Measurements from ENCODE around the gene AVPI1.

Gene AVPI1

DNA sequence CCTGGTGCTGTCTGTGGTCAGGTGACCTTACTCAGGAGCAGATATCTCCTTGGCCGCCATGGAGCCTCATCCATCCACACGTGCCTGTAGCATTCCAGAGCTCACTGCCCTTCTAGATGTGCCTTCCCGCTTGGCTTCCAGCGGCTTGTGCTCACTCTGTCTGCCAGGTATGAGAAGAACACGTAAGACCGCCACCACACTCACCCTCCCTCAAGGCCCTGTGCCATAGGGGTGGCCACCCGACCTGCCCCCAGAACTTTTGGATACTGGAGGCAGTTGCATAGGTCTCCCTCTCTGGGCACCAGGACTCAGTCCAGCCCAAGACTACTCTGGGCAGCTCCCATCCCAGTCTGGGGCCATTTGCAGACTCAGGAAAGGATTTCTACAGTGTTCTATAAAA is 30.6 kb upstream of the AVPI1 start:
- no peak for DNase-seq (ENCODE audit: low spot score in 2 of 2)
- Mint-ChIP-seq H3K9me3 (no peaks in the 10 kb centered on the region), H3K4me1 (peaks cover 12% of the 10 kb centered on the region), H3K4me3 (no peak overlapping the region), H3K27ac (peak overlapping the region; percentile 24), H3K36me3 (no peaks in the 10 kb centered on the region)
- no peak for ATAC-seq

DNA sequence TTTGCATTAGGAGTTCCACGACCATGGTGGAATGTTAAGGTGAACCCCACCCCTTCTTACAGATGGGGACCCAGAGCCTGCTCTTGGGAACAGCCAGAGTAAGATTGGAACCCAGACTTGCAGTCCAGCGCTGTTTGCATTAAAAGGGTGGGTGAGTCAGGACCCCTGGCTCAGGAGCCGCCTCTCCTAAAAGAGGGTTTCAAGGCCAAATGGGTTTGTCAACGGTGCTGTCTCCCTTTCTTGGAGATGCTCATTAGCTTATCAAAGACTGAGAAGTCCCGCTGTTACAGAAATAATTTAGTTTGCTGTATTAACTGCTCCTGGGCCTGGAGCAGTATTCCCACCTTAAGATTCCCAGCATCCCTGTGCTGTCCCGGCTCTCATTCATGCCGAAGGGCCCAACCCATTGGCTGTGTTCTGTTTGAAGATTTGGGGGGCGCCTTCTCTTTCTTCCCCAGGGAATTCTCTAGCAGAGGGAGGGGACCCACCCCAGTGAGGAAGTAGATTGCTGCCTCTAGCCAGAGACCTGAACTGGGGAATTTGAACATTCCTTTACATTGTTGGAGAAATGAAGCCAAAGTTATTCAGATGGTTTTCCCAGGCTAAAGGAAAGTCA is 28.3 kb upstream of the AVPI1 start:
- DNase-seq (ENCODE audit: low spot score in 2 of 2) (no peak), ATAC-seq (no peak)
- Mint-ChIP-seq H3K4me3 (peak overlapping the region; percentile 95), H3K9me3 (no peaks in the 10 kb centered on the region), H3K27ac (no peak overlapping the region), H3K4me1 (peaks cover 13% of the 10 kb centered on the region), H3K36me3 (no peaks in the 10 kb centered on the region)

DNA sequence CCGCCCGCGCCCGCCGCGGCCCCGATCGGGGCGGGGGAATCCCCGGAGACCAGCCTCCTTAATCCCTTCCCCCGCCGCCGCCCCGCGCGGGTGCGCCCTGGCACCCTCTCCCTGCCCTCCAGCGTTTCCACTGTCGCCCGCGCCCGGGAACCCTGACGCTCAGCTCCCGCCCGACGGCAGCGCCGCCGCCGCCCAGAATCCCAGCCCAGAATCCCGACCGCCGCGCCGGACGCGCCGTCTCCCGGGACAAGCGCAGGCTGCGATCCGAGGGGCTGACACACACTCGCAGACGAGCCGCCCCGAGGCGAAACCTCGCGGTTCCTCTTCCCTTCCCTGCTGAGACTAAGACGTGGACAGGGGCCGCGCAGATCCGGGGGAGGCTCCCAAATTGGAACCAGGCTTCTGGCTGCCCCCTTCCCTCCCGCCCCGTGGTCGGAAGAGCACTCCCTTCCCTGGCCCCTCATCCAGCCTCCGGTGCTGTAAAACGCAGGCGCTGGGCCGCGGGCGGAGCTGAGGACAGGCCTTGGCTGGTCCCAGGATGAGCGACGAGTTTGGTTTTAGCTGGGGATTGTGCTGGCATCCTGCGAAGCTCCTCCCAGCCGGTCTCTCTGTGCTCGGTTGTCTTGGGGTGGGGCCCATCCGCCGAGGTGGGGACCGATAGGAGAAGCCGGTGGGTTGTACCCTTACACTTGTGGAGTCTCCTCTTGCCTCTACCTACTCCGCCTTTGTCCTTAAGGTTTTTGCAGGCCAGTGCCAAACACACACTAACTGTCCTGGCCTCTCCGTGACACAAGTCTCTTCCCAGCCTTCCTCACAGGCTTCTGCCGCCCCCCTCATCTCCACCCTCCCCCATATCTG is 27.6 kb upstream of the AVPI1 start:
- H3K4me1 Mint-ChIP-seq, result peaks cover 13% of the 10 kb centered on the region
- peak overlapping the region; percentile 95 for H3K4me3 Mint-ChIP-seq
- no peaks in the 10 kb centered on the region for H3K36me3 Mint-ChIP-seq
- H3K27ac Mint-ChIP-seq, result peak overlapping the region; percentile 88
- peak; percentile 65 for ATAC-seq
- H3K9me3 Mint-ChIP-seq, result no peaks in the 10 kb centered on the region
- no peak for DNase-seq (ENCODE audit: low spot score in 2 of 2)

DNA sequence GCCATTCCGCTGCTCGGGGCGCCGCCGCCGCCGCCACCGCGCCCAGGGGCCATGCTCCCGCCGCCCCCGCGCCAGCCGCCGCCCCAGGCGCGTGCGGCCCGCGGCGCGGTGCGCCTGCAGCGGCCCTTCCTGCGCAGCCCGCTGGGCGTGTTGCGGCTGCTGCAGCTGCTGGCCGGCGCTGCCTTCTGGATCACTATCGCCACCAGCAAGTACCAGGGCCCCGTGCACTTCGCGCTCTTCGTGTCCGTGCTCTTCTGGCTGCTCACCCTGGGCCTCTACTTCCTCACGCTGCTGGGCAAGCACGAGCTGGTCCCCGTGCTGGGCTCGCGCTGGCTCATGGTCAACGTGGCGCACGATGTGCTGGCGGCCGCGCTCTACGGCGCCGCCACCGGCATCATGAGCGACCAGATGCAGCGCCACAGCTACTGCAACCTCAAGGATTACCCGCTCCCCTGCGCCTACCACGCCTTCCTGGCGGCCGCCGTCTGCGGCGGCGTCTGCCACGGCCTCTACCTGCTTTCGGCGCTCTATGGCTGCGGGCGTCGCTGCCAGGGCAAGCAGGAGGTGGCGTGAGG is 26.9 kb upstream of the AVPI1 start:
- peak overlapping the region; percentile 95 for H3K4me3 Mint-ChIP-seq
- ATAC-seq (peak; percentile 83), DNase-seq (ENCODE audit: low spot score in 2 of 2) (peak; percentile 43 to 68)
- H3K9me3 Mint-ChIP-seq, result no peaks in the 10 kb centered on the region
- H3K36me3 Mint-ChIP-seq, result no peaks in the 10 kb centered on the region
- peaks cover 13% of the 10 kb centered on the region for H3K4me1 Mint-ChIP-seq
- H3K27ac Mint-ChIP-seq, result peak overlapping the region; percentile 88

DNA sequence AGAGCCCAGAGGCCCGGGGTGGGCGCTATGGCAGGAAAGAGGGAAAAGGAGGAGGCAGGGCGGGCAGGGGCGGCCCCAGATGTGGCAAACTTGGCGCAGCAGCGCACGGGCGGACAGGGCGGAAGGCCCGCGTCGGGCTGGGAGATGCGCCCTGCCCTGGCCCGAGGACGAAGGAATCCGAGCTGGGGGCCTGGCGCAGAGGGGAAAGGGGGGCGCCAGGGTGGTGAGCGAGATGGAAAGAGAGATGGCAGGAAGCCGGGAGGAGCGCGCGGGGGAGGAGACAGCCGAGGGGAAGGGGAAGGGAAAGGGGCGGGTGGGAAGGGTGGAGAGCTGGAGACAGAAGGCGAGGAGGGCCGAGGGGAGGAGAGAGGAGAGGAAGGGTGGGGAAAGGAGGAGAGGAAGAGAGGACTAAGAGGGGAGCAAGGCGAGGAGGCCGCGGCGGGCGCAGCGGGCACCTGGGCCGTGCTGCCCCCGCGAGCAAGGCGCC is 26.3 kb upstream of the AVPI1 start, which contains the start of gene MARVELD1:
Gene MARVELD1 (plus strand): TSS at position 392 of the 487 bp plus-strand sequence. CDS start 147 bp downstream, outside the sequence.
- Mint-ChIP-seq H3K36me3 (no peaks in the 10 kb centered on the region), H3K27ac (peak within 1 kb of the TSS; percentile 88), H3K4me3 (peak within 1 kb of the TSS; percentile 95), H3K9me3 (no peaks in the 10 kb centered on the region), H3K4me1 (peaks cover 13% of the 10 kb centered on the region)
- ATAC-seq, result no peak
- no peak for DNase-seq (ENCODE audit: low spot score in 2 of 2)

DNA sequence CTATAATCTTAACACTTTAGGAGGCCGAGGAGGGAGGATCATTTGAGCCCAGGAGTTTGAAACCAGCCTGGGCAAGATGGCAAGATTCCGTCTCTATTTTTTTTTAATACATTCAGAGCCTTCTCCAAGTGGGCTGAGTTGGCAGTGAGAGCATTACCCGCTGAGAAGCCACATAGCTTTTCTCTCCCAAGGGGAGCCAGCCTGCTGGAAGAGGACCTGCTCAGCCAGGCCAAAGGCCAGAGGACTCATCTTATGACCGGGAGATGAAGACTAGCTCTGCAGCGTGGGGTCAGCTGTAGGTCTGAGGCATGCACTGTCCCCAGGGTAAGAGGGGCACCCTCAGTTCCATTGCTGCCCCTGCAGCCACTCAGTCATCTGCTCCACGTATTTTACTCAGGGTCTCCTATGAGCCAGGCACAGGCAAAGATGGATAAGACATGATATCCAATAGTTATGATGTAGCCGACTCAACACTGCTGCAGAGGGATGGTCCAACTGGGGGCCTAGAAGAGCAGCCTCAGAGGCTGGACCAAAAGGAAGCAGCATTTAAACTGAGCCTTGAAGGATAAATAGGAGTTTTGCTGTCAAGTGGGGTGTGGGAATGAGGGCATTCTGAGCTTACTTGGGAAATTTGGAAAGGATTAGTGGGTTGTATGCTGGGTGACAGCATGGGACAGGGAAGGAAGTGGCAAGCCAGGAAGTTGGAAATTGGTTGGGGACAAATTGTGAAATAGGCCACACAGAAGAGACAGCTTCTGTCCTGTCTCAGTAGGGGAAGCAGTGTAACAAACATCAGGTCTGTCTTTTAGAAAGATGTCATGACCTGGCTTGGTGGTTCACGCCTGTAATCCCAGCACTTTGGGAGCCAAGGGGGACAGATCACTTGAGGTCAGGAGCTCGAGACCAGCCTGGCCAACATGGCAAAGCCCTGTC is 24.9 kb upstream of the AVPI1 start:
- Mint-ChIP-seq H3K4me3 (peak overlapping the region; percentile 95), H3K36me3 (no peaks in the 10 kb centered on the region), H3K9me3 (no peaks in the 10 kb centered on the region), H3K4me1 (peaks cover 13% of the 10 kb centered on the region), H3K27ac (no peak overlapping the region)
- DNase-seq (ENCODE audit: low spot score in 2 of 2), result no peak
- ATAC-seq, result no peak

DNA sequence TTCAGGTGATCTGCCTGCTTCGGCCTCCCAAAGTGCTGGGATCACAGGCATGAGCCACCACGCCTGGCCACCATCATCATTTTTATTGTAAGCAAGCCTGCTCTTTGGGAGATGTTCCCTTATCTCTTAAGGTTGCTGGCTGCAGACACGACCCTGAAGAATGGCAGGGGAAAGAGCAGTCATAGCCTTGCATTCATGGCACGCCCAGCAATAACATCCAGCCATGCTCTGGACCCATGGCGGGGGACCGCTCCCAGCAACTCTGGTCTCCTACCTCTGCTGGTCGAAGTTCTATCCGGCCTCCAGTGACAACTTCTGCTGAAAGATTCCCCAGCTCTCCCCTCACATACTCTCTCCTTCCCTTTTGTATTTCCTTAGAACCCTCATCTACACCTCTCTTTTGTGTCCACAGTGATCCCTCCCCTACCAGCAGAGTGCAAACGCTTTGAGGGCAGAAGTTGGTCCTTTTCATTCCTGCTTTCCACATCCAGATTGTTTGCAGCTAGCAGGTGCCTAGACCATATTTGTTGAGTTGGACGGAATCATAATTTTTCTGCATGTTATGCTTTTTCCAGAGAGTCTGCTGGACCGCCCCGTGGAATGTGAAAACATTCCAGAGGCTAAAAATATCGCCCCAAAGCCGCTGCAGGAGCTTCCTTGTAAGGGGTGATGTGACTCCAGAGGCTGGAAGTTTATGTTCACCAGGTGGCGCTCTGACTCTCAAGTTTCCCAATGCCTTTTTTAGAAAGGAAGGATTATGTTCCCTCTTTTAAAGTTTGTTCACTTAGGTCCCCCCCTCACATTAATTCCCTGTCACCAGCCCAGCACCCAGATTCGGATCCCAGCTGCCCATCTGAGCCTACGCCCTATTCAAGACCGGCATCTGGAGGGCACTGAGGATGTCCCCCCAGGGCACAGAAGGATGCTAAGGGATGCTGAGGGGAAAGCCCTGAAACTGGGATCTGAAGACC is 22.2 kb upstream of the AVPI1 start:
- no peak overlapping the region for H3K4me3 Mint-ChIP-seq
- DNase-seq (ENCODE audit: low spot score in 2 of 2) (no peak), ATAC-seq (no peak)
- no peaks in the 10 kb centered on the region for H3K36me3 Mint-ChIP-seq
- no peak overlapping the region for H3K27ac Mint-ChIP-seq
- H3K9me3 Mint-ChIP-seq, result no peaks in the 10 kb centered on the region
- H3K4me1 Mint-ChIP-seq, result peaks cover 12% of the 10 kb centered on the region

DNA sequence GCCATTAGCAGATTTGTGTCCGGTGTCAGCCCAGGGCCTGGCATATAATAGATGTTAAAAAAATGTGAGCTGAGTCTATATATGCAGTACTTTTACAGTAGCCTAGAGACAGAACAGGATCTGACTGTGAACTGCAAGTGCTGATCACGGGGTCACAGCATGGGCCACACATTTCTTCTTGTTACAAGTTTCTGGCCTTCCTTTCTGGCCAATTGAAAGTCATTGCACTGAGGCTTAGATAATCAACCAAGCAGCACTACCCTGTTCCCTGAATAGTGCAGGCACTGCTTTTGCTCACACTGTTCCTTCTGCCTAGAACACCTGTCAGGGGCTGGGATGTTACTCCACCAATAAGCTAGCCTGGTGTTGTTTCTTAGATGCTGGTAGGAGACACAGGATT is 21.1 kb upstream of the AVPI1 start:
- H3K36me3 Mint-ChIP-seq, result no peaks in the 10 kb centered on the region
- H3K27ac Mint-ChIP-seq, result no peak overlapping the region
- DNase-seq (ENCODE audit: low spot score in 2 of 2) (no peak), ATAC-seq (no peak)
- no peaks in the 10 kb centered on the region for H3K9me3 Mint-ChIP-seq
- peaks cover 6% of the 10 kb centered on the region for H3K4me1 Mint-ChIP-seq
- H3K4me3 Mint-ChIP-seq, result no peak overlapping the region

DNA sequence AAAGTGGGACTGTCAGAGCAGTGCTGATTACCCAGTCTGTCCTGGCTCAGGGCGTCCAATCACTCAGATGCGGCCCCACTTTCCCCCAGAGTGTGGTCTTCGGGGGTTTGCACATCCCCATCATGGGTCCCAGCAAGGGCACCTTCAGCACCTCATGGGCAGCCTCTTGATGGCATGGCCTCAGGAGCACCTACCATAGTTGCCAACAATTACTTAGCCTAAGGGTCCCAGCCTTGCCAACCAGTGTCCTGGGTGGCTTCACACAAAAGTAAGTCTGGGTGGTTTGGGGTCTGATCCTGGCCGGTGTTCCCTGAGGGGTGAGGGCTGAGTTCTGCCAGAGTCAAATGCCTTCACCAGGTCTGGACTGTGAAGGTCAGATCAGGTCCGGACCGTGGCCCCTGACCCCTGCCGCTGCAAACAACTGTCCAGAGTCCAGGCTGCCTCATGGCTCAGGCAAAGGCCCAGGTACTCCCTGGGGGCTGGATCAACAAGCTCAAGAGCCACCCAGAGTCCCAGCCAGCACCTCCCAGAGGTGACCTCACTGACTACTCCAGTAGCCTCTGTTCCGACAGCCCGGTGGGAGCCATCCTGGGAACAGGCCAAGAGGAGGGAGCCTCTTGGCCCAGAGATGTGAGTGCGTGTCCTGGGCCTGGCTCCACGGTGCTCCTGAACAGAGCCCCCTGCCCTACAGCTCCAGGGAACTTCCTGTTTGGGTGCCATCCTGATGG is 20.3 kb upstream of the AVPI1 start:
- Mint-ChIP-seq H3K4me3 (no peak overlapping the region), H3K9me3 (no peaks in the 10 kb centered on the region), H3K4me1 (no peaks in the 10 kb centered on the region), H3K27ac (no peak overlapping the region), H3K36me3 (no peaks in the 10 kb centered on the region)
- DNase-seq (ENCODE audit: low spot score in 2 of 2) (no peak), ATAC-seq (no peak)

DNA sequence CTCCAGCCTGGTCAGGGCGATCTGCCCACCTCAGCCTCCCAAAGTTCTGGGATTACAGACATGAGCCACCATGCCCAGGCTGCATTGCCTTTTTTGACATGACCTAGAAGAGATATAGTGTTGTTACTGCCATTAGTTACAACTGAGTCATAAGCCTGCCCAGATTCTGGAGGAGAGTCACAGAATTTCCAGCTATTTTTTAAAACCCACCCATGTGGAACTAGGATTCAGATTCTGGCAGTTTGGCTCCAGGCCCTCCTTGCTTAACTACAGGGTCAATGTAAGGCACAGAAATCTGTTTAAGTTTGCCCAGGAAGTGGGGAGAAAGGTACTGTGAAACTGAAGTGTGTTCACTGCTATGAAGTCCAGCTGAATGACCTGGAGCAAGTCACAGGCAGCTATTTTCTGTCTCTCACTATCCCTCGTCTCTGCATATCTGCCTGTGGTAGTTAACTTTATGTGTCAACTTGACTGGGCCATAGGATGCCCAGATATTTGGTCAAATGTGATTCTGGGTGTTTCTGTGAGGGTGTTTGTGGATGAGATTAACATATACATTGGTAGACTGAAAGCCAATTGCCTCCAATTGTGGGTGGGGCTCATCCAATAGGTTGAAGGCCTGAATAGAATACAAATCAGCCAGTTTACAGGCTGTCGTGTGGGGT is 18.1 kb upstream of the AVPI1 start:
- Mint-ChIP-seq H3K4me3 (no peak overlapping the region), H3K36me3 (no peaks in the 10 kb centered on the region), H3K27ac (no peak overlapping the region), H3K9me3 (no peaks in the 10 kb centered on the region), H3K4me1 (no peaks in the 10 kb centered on the region)
- DNase-seq (ENCODE audit: low spot score in 2 of 2), result no peak
- no peak for ATAC-seq

DNA sequence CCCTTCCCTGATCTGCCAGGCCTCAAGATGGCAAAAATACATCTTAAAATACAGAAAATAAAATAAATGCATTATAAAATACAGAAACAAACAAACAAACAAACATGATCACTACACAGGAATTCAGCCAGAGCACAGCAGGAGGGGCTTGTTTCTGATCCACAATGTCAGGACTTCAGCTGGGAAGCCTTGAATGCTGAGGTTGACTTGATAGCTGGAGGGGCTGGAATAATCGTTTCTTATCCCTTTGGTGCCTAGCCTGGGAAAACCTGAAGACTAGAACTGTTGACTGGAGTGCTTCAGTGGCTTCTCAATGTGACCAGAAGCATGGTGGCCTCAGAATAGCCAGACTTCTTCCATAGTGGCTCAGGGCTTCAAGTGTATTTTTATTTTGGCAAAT is 17.3 kb upstream of the AVPI1 start:
- H3K4me3 Mint-ChIP-seq, result no peak overlapping the region
- peak overlapping the region; percentile 55 for H3K27ac Mint-ChIP-seq
- DNase-seq (ENCODE audit: low spot score in 2 of 2) (no peak), ATAC-seq (no peak)
- no peaks in the 10 kb centered on the region for H3K36me3 Mint-ChIP-seq
- no peaks in the 10 kb centered on the region for H3K4me1 Mint-ChIP-seq
- no peaks in the 10 kb centered on the region for H3K9me3 Mint-ChIP-seq

DNA sequence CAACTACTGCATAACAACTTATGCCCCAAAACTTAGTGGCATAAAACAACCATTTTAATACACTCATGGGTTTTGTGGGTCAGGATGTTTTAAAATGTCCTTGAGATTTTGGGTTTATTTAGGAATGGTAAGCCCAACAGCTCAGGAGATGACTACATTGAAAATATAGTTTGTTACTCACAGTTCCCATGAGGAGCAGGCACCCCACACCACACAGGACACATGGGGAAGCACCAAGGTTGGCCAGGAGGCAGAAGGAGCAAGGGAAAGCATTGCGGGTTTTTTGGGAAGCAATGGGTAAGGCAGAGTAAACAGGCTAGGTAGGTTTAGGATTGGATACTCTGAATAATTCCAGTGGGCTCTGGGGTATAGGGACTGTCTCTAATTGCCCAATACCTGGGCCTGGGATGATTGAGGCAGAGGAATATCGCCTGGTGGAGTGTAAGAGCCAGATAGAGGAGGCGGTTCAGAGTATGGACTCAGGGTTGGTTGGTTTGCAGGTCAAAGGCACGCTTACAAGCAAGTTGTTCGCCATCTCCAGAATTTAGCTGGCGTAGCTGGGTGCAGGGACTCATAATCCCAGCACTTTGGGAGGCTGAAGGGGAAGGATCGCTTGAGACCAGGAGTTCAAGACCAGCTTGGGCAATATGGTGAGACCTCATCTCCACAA is 16.5 kb upstream of the AVPI1 start:
- Mint-ChIP-seq H3K4me3 (no peak overlapping the region), H3K9me3 (no peaks in the 10 kb centered on the region), H3K27ac (peak overlapping the region; percentile 55), H3K36me3 (no peaks in the 10 kb centered on the region), H3K4me1 (no peaks in the 10 kb centered on the region)
- ATAC-seq (no peak), DNase-seq (ENCODE audit: low spot score in 2 of 2) (no peak)
